Measurements from ENCODE around the gene RASGRP2.

GRCh38 chr11:64724863-64725532 is 18.9 kb downstream of the RASGRP2 start:
- no peak for TF ChIP-seq POLR2A (IDR thresholded peaks at IDR 0.05; ENCODE audit: low read depth, low read length)
- TF ChIP-seq POLR2AphosphoS5 (IDR thresholded peaks at IDR 0.05; ENCODE audit: low read depth, low read length): no peak
- TF ChIP-seq PAX5 (IDR thresholded peaks at IDR 0.05; ENCODE audit: insufficient read depth, low read length, severe bottlenecking): no peak
